GM18526 (cell line): ENCODE results near the gene LPCAT2.

Source experiments
- POLR2A ChIP-seq: IDR thresholded peaks from 3 replicates; pipeline ENCODE4 v1.6.1; 2011; ENCODE audit not compliant: insufficient read length; ENCODE audit errors: extremely low read depth

Gene LPCAT2

GRCh38 chr16:55508271-55508921, 476 bp upstream of the LPCAT2 start:
- no peak for TF ChIP-seq POLR2A

GRCh38 chr16:55510185-55510805, 1.4 kb downstream of the LPCAT2 start:
- TF ChIP-seq POLR2A = no peak

- TF ChIP-seq POLR2A = no peak
Measured at GRCh38 chr16:55512941-55513340, 4.1 kb downstream of the LPCAT2 start.

- no peak for TF ChIP-seq POLR2A
Measured at GRCh38 chr16:55513616-55514015, 4.7 kb downstream of the LPCAT2 start.

- no peak for TF ChIP-seq POLR2A
Measured at GRCh38 chr16:55515111-55515510, 6.2 kb downstream of the LPCAT2 start.

- no peak for TF ChIP-seq POLR2A
Measured at GRCh38 chr16:55521792-55522191, 12.9 kb downstream of the LPCAT2 start.

- TF ChIP-seq POLR2A = no peak
Measured at GRCh38 chr16:55526441-55526840, 17.6 kb downstream of the LPCAT2 start.

- no peak for TF ChIP-seq POLR2A
Measured at GRCh38 chr16:55527885-55528284, 19.0 kb downstream of the LPCAT2 start.

GRCh38 chr16:55529018-55529417, 20.1 kb downstream of the LPCAT2 start:
- no peak for TF ChIP-seq POLR2A

- no peak for TF ChIP-seq POLR2A
Measured at GRCh38 chr16:55530316-55530856, 21.5 kb downstream of the LPCAT2 start.

GRCh38 chr16:55532227-55532626, 23.4 kb downstream of the LPCAT2 start:
- TF ChIP-seq POLR2A = no peak

GRCh38 chr16:55534756-55535155, 25.9 kb downstream of the LPCAT2 start:
- TF ChIP-seq POLR2A = no peak

GRCh38 chr16:55539049-55539448, 30.2 kb downstream of the LPCAT2 start:
- no peak for TF ChIP-seq POLR2A

- no peak for TF ChIP-seq POLR2A
Measured at GRCh38 chr16:55539488-55539887, 30.6 kb downstream of the LPCAT2 start.

- no peak for TF ChIP-seq POLR2A
Measured at GRCh38 chr16:55540221-55540620, 31.3 kb downstream of the LPCAT2 start.

- no peak for TF ChIP-seq POLR2A
Measured at GRCh38 chr16:55542459-55543082, 33.7 kb downstream of the LPCAT2 start.

- no peak for TF ChIP-seq POLR2A
Measured at GRCh38 chr16:55543472-55543871, 34.6 kb downstream of the LPCAT2 start.

- no peak for TF ChIP-seq POLR2A
Measured at GRCh38 chr16:55552621-55553020, 43.7 kb downstream of the LPCAT2 start.
